GM21825 (cell line): ENCODE results near the gene SAMD13.
"Not testable (repeated sequence)": the region's sequence is repeated elsewhere in the genome, so short reads cannot be mapped to it uniquely, and the experiment has no call there.

Experiments used
- ATAC-seq: cut with Tn5 transposase; IDR thresholded peaks from one replicate; pipeline ENCODE4 v1.9.1; 2021; ENCODE audit warnings: mild to moderate bottlenecking, moderate library complexity; ENCODE audit not compliant: unreplicated experiment

Gene SAMD13

DNA sequence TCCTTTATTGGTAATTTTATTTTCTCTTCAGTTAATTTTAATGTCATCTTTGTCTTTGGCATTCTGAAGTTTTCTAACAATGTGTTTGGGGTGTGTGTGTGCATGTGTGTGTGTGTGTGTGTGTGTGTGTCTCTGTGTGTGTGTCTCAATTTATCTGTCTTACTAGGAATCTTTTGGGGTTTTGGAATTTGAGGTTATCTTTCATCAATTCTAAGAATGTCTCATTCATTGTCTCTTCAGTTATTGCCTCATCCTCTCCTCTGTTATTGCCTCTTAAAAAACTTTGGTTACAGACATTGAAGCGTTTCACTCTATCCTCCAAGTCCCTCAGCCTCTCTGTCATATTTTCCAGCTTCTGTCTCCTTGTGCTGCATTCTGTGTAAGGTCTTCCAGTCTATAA lies 18.1 kb upstream of the SAMD13 start:
- ATAC-seq = no peak

DNA sequence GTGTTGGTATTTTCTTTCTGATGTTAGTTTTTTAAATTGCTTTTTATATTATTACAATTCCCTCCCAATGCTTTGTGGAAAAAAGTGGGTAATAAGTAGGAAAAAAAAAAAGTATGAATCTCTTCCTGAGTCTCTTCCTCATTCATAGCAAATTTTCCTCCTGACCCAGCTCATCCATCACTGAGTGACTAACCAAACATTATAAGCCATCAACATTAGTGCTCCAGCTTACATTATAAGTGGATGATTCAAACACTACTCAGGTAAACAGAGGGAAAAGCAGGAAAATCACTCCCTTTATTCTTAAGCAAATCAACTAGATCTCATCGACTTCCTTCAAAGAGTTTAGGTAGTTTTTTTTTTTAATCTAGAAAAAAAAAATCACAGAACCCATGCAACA lies 15.4 kb upstream of the SAMD13 start:
- no peak for ATAC-seq

GRCh38 chr1:84287389-84287788 lies 14.1 kb upstream of the SAMD13 start:
- ATAC-seq = not testable (repeated sequence)

DNA sequence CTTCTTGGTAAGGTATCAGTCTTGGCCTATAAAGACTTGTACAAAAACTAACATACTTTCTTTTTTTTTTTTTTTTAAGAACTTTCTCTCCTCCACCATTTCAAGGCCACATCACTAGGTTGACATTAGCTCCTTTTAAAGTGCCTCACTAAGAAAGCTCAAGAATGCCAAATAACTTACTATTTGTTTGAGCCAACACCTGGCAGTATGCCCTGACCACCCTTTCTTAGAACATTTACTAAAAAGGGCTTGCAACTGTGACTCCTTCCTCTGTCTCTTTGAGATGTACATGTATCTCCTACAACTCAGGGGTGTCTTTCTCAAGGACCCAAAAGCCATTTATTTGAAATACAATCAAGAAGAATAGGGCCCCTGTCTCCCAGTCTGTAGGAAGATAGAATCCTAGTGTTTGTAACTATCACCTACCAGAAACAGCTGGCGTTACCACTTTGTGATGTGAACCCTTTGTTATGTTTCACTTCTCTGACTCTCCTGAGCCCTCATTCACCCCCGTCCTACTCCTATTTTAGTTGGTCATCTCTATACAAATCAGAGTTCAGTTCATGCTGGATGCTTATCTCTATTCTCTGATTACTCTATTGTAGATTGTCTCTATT lies 12.2 kb upstream of the SAMD13 start:
- no peak for ATAC-seq

GRCh38 chr1:84291882-84292655 lies 9.4 kb upstream of the SAMD13 start:
- ATAC-seq = no peak

DNA sequence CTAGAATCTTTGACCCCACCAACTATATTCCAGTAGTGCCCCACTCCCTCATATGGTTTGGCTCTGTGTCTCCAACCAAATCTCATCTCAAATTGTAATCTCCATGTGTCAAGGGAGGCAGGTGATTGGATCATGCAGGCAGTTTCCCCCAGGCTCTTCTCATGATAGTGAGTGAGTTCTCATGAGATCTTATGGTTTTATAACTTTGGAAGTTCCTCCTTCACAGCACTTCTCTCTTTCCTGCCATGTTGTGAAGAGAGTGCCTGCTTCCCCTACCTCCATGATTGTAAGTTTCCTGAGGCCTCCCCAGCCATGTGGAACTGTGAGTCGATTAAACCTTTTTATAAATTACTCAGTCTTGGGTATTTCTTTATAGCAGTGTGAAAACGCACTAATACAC lies 7.7 kb upstream of the SAMD13 start:
- ATAC-seq = no peak

- no peak for ATAC-seq
These were observed 6.8 kb upstream of the SAMD13 start for GRCh38 chr1:84294751-84295150.

DNA sequence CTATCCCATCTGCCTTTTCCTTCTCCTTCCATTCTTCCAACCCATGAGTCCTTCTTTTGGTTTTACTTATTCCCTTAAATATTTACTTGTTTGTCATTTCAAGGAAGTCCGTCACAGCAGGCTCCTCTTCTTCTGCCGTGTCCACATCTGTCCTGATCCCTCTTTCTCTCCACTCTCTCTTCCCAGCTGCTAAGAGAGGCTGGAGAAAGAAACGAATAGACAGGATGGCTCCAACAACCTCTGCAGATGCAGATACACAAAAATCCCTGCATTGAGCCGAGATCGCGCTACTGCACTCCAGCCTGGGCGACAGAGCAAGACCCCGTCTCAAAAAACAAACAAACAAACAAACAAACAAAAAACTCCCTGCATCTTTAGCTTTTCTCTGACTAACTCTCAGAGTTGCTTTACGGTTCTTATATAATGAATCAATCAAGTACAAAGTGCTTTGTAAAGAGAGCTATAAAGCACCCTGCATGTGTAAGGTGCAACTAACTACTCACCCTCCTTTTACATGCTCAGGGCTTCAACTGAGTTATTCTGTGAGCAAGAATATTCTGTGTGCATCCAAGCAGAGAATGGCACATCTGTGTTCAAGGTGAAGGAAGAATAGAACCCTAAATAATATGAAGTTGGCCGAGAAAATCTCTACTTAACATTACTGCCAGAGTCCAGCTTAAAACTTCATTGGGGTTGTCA lies 3.8 kb upstream of the SAMD13 start:
- no peak for ATAC-seq

GRCh38 chr1:84298328-84298683 lies 3.2 kb upstream of the SAMD13 start:
- peak; percentile 75 for ATAC-seq

DNA sequence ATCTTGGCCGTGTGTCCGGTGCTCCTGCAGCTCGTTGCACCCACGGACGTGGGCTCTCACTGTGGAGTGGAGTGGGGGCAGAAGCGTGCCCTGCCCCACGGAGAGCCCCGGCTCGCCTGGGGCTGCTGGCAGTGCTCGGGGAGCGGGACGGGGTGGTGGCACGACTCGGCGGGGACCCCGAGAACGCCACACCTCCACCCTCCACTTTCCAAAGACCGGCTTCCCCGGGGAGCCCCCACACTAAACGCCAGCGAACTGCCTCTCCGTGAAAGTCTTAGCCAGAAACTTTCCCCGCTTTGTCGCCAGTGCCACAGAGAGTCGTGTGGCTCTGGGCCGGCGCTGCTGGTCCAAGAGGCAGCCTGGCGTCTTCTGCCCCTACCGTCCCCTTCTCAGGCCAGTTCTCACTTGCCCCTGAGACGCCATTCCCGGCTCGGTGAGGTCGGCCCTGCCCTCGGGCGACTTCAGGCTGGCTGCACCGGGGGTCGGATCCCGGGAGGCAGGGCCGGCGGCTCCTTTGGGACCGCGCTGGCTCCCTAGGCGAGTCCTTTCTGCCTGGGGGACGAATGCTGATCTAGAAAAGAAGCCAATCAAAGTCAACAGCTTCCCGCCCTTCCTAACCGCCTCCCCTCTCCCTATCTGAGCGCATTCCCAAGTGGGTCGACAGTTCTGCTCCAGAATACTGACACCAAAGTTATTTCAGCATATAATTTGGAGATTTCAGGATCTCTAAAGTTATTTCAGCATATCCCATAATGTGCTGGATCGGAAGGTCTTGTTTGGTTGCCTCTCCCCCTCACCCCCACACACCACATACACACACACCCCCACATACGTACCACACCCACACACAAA lies 2.6 kb upstream of the SAMD13 start:
- peak; percentile 36 for ATAC-seq

DNA sequence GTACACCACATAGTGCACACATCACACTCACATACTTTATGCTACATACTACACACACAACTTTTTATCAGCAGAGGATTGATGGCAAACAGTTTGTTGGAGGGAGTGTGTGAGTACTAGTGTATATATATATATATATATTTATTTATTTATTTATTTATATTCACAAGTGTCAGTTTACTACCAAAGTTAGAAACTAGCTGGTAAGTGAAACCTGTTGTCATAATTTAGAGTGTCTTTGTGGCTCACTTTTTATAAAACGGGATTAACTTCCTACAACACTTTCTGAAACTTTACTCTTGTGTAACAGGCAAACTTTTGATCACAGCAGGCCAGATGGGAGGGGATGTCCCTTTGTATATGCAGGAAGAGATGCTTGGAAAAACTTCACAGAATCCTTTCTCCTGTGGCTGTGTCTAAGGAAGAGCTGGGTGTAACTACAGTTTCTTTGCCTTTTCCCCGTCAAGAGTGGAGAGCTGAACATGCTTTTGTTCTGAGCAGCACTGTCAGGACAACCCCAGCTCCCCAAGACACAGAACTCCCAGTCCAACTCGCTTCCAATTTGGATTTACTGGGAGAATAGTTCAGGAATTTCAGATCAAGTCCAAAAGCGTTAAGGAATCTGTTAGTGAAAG lies 1.9 kb upstream of the SAMD13 start:
- ATAC-seq = no peak

- no peak for ATAC-seq
These were observed 1.0 kb upstream of the SAMD13 start for GRCh38 chr1:84300501-84300900.

- no peak for ATAC-seq
These were observed 377 bp downstream of the SAMD13 start for GRCh38 chr1:84301785-84302385.

DNA sequence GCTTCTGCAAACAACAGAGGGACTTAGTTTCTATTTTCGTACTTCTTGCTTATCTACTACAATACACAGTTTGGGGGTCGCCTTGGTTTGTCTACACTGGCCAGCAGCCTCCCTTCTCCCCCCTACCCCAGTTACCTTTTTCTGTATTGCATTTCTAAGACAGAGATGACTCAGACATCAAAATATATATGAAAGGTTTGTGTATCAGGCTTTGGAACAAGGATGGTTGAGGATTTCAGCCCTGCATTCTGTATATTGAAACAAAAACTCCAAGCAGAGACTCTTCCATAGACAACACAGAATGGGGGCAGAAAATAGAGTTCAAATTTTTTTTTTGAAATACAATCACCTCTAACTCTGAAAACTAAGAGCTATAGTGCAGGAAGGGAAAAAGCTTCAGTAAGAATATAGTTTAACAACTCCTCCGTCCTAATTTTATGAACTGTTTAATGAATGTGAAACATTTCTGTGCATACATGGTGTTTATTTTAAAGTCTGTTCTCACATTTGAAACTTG lies 1.9 kb downstream of the SAMD13 start:
- ATAC-seq = no peak

DNA sequence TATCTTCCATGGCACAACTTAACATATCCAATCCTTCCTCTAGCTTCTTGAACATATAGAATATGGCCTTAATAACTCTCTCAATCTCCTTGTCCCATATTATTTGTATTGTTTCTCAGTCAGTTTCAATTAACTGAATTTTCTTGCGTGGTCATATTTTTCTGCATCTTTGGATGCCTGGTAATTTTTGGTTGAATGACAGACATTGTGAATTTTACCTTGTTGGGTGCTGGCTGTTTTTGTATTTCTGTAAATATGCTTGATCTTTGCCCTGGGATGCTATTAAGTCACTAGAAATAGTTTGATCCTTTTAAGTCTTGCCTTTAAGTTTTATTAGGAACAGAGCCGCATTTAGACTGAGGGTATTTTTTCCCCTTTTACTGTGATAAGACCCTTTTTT lies 5.9 kb downstream of the SAMD13 start:
- ATAC-seq = no peak

- no peak for ATAC-seq
These were observed 9.8 kb downstream of the SAMD13 start for GRCh38 chr1:84311296-84311695.

- ATAC-seq = no peak
These were observed 18.2 kb downstream of the SAMD13 start for GRCh38 chr1:84319662-84320061.

DNA sequence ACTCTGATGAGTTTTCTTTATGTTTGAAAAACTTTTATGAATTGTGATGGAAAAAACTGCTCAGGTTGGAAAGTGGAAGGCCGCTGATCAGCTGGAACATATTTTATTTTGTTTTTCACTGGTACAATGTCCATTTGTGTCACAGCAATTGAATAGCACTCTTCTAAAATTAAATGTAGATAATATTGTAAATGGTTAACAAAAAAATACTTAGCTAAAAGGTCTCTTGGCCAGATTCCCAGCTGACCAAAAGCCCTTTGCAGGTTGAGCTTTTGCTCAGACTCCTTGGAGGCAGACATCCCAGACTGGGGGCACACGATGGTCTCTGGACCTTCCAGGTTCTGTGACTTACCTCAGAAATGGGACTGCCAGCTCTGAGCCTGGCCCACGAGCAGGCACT lies 26.3 kb downstream of the SAMD13 start:
- ATAC-seq = no peak

DNA sequence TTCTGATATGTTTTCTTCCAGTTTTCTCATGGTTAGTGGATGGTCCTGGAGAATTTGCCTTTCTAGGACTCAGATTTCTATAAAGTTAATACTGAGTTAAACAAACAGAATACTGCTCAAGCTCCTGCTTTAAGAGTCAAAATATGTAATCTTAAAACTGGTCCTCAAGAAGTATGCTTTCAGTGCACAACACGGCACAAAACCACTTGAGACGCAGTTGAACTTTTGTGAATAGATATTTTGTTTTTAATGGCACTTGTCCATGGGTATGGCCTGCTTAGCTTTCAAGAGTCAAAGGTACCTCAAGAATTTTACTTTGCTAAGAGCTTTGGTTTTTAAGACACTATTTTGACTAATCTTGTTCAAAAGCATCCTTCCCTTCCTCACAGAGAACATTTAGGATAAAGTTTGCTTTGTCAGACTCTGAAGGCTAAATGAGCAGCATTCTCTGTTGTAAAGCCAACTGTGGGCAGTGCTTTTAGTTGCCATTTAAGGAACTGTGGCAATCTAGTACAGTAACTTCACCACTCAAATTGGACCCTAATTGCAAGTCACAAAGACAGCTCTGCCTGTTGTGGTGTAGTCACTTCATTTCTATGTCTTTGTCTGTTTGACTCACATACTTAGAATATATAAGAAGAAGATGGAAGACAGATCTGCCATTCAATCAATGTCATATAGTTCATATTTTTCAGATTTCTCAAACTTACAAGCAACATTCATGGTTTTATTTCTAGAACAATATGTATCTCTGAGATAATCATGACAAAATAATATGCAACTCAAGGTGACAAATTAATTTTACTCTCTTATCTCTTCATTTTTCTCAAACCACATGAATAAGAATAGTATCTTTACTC lies 28.8 kb downstream of the SAMD13 start:
- ATAC-seq = no peak
